Measurements from ENCODE around the gene PRDM16.

GRCh38 chr1:3346478-3346877 lies 277.5 kb downstream of the PRDM16 start:
- no peak for TF ChIP-seq CTCF (IDR thresholded peaks at IDR 0.05)
- TF ChIP-seq POLR2A (IDR thresholded peaks at IDR 0.05), result no peak

Measured in testis (tissue), 2 donors.